Measurements from ENCODE around the gene NMNAT1. TPM values are rescaled to one million over a fixed set of nuclear protein-coding genes. Genes with fewer than 3 reads are reported as not detected.
A peak's percentile ranks its signal among the peaks of the same experiment; 100 is the strongest.
"Not testable (repeated sequence)": the region's sequence is repeated elsewhere in the genome, so short reads cannot be mapped to it uniquely, and the experiment has no call there.

Gene NMNAT1
- total RNA-seq, 1 experiment from 2014 or later, result 11.0 TPM

- no peak for DNase-seq (ENCODE audit: low read depth)
Measured at GRCh38 chr1:10014016-10014415, 70.7 kb downstream of the NMNAT1 start.

GRCh38 chr1:10019561-10019960 lies 76.3 kb downstream of the NMNAT1 start:
- DNase-seq (ENCODE audit: low read depth), result no peak

- DNase-seq (ENCODE audit: low read depth), result no peak
Measured at GRCh38 chr1:10020086-10020485, 76.8 kb downstream of the NMNAT1 start.

DNA sequence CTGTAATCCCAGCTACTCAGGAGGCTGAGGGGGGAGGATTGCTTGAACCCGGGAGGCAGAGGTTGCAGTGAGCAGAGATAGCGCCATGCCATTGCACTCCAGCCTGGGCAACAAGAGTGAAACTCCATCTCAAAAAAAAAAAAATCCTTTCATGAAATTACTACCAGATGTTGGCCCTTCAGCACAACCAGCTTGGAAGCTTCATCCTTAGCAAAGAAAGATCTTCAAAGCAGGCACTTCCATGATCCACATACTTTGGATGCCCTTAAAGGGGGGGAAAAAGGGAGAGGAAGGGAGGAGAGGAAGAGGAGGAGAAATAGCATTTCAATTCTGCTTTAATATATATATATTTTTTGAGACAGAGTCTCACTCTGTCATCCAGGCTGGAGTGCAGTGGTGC lies 77.4 kb downstream of the NMNAT1 start:
- DNase-seq (ENCODE audit: low read depth), result not testable (repeated sequence)

DNA sequence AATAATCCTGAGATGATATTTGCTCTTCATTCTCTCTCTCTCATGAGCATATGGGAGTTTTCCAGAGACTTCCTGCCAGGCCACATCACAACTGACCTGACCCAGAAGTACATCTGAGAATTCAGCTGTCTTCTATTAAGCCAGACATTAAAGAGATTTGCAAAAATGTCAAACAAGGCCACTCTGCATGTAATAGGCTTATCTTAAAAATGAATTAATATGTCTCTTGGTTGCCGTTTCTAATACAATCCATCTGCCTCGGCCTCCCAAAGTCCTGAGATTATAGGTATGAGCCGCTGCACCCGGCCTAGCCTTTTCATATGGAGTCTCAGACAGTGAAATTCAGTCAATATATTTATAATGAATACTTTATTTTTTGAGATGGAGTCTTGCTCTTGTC lies 78.7 kb downstream of the NMNAT1 start:
- not testable (repeated sequence) for DNase-seq (ENCODE audit: low read depth)

DNA sequence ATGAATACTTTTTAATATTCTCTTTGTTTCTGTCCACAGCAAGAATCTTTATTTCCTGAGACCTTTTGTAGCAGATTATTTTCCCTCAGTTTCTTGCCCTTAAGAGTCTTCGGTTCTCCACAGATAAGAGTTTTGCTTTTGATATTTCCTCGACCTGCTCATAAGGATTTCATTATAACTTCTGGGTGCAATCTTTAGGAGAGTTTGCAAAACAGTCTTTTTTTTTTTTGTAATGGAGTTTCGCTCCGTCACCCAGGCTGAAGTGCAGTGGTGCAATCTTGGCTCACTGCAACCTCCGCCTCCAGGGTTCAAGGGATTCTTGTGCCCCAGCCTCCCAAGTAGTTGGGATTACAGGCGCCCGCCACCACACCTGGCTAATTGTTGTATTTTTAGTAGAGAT lies 79.4 kb downstream of the NMNAT1 start:
- DNase-seq (ENCODE audit: low read depth), result no peak

GRCh38 chr1:10025354-10025753 lies 82.1 kb downstream of the NMNAT1 start:
- DNase-seq (ENCODE audit: low read depth), result no peak

DNA sequence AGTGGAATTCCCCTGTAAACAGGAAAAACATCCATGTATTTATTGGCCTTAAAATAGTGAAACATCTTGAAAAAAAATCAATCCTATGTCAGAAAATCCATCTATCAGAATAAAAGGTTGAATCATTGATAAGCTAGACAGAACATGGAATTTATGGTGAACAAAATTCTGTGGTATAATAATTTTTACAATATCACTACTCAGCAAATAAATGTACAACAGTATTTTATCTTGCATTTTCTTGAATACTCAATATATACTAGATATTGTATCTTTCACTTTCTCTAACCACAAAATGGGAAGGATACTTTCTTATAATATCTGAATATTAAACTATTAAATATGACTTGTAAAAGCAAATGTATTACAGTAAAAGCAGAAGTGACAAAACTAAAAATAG lies 83.8 kb downstream of the NMNAT1 start:
- no peak for DNase-seq (ENCODE audit: low read depth)

- not testable (repeated sequence) for DNase-seq (ENCODE audit: low read depth)
Measured at GRCh38 chr1:10028956-10029500, 85.8 kb downstream of the NMNAT1 start.

- DNase-seq (ENCODE audit: low read depth), result peak; percentile 21
Measured at GRCh38 chr1:10031461-10031860, 88.2 kb downstream of the NMNAT1 start.

- peak; percentile 96 for DNase-seq (ENCODE audit: low read depth)
Measured at GRCh38 chr1:10032590-10033358, 89.5 kb downstream of the NMNAT1 start, which contains the start of gene UBE4B. TSS of gene UBE4B (plus strand) at chr1:10032958. CDS start at chr1:10033671, 713 bp downstream.

DNA sequence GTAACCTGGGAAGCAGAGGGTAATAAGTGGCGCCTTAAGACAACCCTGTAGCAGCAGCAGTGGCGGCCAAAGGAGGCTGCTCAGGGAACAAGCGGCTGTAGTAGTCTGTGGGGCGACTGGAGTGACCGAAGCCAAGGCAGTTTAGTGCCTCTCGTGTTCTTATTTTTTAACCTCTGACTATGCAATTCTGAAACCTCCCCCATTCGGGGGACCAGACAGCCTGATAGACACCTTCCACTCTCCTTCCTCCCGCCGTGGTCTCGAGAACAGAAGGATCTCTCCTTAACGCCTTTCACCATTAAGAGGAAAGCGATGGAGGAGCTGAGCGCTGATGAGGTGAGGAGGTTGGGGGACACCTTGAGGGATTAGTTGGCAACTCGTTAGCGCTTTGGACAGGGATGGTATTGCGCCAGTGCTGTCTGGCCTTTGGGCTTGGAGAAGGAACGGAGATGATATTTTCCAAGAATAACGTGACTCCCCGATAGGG lies 90.1 kb downstream of the NMNAT1 start:
- DNase-seq (ENCODE audit: low read depth), result peak; percentile 22

Other genes starting within 250 kb of the NMNAT1 start
- 30.8 and 32.3 TPM in 2 replicates for gene CLSTN1, start 119.5 kb upstream of the NMNAT1 start, total RNA-seq (2014; rRNA removed)
- gene CTNNBIP1, start 33.2 kb upstream of the NMNAT1 start, total RNA-seq (2014; rRNA removed), result 18.0 and 23.3 TPM in 2 replicates
- 32.8 and 36.8 TPM in 2 replicates for gene LZIC, start 84 bp upstream of the NMNAT1 start, total RNA-seq (2014; rRNA removed)
- not detected in 2 replicates for gene RBP7, start 53.8 kb downstream of the NMNAT1 start, total RNA-seq (2014; rRNA removed)
- gene UBE4B, start 89.5 kb downstream of the NMNAT1 start, total RNA-seq (2014; rRNA removed), result 24.7 and 27.6 TPM in 2 replicates